ENCODE results near the gene TP73.

TP73 gene

DNA sequence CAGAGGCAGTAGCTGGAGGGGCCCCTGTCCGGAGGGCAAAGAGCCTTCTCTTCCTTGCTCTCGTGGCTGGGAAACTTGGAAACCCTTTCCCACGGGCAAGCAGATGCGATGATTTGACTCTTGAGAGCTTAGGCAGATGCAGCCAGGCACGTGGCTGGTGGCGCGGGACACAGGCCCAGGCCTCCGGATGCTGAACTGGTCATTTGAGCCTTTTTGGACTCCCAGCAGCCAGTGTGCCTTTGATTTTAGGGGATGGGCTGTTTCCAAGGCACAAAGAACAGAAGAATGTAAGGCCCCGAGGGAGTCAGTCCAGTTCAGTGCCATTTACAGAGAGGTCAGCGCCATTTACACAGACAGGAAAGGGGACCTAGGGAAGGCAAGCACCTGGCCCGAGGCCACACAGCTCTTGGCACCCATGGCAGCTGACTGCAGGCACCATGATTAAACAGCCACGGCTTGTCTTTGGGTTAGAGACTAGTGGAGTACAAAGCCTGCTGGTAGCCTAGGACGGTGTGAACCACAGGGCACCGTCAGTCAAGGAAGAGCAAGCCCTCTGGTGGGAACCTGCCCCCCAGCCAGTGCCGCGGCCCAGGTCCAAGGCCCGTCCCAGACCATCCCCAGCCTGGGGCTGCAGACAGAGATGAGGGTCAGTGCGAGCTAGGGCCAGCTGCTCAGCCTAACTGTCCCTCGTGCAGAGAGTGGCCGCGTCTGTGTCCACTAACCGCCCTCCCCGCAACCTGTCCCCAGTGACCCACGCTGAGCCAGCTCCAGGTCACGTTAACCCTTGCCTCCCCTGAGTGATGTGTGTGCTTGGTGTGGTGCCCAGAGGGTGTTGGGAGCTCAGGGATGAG lies 79.5 kb downstream of the TP73 start:
- DNase-seq: no peak

DNA sequence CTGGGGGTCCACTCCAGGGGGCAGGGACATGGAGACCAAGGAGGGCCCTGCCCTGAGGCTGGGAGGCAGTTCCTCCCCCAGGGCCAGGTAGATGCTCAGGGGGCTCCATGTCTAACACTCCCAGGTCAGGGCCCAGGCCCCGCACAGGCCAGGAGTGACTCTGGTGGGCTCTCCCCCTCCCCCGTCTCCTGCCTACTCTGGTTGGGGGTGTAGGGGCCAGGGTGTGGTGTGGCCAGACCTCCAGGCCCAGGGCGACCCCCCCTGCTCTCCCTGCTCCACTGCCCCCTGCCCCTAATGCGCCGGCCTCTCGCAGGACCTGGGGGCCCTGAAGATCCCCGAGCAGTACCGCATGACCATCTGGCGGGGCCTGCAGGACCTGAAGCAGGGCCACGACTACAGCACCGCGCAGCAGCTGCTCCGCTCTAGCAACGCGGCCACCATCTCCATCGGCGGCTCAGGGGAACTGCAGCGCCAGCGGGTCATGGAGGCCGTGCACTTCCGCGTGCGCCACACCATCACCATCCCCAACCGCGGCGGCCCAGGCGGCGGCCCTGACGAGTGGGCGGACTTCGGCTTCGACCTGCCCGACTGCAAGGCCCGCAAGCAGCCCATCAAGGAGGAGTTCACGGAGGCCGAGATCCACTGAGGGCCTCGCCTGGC lies 80.2 kb downstream of the TP73 start:
- DNase-seq: no peak

DNA sequence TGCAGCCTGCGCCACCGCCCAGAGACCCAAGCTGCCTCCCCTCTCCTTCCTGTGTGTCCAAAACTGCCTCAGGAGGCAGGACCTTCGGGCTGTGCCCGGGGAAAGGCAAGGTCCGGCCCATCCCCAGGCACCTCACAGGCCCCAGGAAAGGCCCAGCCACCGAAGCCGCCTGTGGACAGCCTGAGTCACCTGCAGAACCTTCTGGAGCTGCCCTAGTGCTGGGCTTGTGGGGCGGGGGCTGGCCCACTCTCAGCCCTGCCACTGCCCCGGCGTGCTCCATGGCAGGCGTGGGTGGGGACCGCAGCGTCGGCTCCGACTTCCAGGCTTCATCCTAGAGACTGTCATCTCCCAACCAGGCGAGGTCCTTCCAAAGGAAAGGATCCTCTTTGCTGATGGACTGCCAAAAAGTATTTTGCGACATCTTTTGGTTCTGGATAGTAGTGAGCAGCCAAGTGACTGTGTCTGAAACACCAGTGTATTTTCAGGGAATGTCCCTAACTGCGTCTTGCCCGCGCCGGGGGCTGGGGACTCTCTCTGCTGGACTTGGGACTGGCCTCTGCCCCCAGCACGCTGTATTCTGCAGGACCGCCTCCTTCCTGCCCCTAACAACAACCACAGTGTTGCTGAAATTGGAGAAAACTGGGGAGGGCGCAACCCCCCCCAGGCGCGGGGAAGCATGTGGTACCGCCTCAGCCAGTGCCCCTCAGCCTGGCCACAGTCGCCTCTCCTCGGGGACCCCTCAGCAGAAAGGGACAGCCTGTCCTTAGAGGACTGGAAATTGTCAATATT lies 81.0 kb downstream of the TP73 start:
- no peak for DNase-seq

DNA sequence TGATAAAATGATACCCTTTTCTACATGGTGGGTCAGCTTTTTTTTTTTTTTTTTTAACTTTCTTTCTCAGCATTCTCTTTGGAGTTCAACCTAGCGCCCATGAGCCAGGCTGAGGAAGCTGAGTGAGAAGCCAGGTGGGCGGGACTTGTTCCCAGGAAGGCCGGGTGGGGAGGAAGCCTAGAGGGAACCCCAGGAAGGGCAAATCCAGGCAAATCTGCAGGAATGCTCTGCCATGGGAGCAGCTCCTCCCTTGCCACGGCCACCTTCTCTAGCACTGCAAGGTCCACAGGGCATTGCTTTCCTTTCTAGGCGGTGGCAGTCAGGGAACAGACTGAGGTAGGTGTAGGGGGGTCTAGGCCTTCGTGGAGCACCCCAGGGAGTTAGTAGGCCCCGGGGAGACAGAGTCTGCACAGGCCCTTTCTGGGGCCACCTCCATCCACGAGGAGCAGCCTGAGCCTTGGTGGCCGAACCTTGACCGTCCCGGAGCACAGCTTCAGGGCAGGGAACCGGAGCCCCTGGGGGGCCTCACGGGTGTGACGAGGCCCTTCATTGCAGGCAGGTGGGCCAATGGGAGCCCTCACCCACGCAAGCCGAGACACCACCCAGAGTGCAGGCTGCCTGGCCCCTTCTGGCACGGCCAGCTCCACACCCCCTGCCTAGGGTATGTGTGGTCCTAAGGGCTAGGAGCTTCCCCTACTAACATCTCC lies 81.7 kb downstream of the TP73 start:
- no peak for DNase-seq

DNA sequence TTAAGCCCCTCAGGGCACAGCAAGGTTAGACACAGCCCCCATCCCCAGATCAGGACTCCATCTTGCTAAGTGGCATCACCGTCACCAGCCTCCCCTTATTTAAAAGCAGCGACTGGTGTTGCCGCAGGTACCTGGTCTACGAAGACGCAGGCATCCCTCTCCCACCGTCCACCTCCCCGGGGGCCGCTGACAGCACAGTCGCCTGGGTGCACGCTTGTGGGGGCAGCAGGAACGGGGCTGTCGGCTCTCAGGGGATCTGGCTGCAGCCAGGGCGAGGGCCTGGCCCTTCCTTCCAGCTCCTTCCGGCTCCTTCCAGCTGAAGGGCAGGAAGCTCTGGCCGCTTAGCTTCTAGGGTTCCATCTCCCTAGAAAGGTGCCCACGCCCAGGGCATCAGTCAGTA lies 82.3 kb downstream of the TP73 start:
- no peak for DNase-seq

DNA sequence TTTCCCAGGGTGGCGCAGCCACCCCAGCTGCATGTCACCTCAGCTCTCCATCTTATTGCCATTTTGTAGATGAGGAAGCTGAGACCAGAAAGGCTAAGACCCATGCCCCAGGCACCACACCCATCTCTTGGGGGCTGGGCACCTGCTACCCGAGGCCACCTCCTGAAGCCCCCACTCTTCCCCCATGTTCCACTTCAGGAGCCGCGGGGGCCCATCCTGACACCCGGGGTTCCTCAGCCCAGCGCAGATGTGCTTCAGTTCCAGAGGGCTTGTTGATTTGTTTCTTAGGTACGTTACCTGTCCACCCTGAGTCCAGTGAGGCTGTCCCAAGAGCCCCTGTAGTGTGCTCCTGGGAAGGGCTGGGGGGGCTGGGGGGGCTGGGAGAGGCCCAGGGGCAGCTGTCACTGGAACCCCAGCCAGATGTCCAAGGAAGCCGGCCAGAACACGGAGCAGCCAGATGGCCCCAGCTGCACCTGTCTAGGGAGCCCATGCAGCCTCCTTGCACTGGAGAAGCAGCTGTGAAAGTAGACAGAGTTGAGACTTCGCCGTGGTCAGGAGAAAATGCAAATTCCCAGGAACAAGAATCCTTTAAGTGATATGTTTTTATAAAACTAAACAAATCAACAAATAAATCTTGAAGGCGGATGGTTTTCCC lies 82.8 kb downstream of the TP73 start:
- DNase-seq: no peak

DNA sequence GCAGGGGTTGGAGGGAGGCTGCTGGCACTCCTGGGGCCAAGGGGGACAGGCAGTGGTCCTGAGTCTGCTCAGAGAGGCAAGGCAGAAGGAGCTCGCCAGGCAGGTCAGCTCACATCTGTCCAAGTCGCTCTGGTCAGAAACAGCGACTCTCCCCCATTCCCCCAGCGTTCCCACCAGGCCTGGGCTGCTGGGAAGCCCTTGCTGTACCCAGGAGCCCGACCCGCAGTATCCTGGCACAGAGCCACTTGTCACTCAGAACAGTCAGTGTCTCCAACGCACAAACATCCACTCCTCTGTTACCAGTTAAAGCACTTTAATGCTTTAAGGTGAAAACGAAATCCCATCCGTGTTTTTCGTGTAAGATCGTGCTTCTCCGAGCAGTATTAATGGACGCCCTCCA lies 83.4 kb downstream of the TP73 start:
- no peak for DNase-seq

DNA sequence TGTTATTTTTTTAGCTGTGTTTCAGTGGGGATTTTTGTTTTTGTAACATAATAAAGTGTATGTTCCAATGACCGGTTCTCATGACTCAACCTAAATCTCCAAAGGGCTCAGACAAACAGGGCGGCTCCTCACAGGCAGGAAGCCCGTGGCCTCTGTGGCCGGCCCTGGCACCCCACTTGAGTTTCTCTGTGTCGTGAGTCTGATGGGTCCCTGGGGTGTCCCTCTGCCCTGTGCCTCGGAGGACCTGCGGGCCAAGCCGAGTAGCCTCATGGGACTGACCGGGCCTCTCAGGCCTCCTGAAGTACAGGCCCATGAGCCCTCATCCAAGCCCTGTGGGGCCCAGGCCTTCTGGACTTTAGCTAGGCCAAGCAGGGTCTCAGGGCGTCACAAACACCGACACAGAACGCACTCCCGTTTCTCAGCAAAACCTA lies 83.8 kb downstream of the TP73 start:
- DNase-seq: no peak

DNA sequence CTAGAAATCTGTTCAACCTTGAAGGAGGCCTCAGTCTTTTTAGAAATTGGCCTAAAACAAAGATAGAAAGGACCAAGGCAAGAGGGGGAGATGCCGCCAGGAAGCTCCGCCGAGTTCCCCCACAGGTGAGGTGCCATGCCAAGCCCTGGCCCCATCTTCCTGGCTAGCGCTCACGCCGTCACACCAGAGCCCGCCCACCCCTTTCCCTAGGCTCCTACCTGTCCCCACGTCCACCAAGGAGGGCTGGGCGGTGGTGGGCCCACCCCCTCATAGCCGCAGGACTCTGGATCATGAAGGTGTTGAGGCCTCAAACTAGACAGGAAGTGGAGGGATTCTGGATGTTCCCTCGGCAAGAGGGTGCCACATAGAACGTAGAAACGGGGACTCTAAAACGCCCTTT lies 84.4 kb downstream of the TP73 start:
- DNase-seq: no peak

DNA sequence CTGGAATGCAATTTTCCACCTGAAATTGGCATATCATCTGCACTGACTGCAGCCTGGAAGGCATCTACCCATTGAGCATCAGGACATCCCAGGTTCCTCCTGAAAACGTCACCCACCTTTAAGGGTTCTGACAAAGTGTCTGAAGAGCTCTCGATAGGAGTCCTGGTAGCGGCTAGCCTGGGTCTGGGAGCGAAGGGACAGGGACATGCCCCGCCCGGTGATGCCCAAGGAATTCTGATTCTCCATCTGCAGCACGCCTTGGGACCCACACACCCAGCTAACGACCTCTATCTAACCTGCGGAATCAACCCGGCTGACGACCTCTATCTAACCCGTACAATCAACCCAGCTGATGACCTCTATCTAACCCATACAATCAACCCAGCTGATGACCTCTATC lies 86.6 kb downstream of the TP73 start:
- no peak for DNase-seq

DNA sequence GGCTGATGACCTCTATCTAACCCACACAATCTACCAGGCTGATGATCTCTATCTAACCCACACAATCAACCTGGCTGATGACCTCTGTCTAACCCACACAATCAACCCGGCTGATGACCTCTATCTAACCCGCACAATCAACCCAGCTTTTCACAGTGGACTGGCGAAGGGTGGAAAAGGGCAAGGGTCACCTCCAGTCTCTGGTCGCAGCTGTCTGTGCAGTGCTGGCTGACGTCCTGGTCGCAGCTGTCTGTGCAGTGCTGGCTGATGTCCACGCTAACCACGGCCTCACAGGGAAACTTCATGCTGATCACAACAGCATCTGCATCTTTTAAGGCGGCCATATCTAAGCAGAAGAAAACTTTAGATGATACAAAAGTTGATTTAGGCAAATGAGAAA lies 87.7 kb downstream of the TP73 start:
- no peak for DNase-seq

DNA sequence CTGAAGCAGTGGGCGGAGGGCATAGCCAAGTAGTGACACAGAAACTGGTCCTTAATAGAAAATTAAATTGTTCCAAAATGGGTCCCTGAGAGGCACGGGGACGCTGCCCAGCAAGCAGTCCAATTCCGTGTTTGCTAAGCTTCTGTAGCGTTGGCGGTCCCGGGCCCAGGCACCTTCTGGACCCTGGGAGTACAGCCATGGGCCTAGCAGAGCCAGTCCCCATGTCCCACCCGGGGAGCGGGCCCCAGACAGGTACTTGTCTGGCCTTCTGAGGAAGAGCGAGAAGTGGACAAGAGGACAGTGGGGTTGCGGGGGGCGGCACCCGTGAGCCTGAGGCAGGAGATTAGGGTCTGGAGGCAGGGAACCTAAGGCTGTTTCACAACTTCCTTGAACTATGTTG lies 88.4 kb downstream of the TP73 start:
- DNase-seq: no peak

DNA sequence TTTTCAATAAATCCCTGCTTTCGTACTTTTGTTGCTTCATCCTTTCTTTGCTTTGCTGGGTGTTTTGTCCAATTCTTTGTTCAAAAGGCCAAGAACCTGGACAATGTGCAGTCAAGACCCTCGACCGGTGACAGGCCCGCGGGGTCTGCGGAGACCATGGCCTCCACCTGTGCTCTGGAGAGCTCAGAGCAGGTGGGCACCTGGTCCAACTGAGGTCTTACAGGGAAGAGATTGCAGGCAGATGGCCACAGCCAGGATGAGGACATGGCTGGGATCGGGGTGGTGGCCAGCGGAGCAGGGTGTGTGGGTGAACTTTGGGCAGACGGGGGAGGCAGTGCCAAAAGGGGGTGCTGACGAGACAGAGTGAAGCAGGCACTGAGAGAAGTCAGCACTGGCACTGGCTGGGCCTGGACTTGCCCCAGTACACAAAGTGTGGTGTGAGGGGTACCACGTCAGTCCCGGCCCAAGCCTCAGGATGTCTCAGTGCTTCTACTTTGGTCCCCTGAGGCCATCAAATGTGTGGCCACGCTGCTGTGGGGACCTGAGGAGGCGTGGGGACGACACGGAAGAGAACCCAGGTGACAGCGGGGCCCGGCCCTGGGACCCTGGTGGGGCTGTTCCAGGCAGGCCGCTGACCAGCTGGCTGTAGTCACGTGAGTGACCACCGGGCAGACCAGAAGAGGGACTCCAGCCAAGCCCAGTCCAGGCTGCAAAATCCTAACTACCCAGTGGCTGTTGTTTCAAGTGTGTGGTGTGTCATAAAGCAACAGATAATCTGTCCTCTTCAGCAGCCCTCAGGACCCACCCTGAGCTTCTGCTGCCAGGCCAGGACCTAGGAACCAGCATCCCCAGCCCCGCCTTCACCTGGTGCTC lies 89.5 kb downstream of the TP73 start:
- DNase-seq: no peak

DNA sequence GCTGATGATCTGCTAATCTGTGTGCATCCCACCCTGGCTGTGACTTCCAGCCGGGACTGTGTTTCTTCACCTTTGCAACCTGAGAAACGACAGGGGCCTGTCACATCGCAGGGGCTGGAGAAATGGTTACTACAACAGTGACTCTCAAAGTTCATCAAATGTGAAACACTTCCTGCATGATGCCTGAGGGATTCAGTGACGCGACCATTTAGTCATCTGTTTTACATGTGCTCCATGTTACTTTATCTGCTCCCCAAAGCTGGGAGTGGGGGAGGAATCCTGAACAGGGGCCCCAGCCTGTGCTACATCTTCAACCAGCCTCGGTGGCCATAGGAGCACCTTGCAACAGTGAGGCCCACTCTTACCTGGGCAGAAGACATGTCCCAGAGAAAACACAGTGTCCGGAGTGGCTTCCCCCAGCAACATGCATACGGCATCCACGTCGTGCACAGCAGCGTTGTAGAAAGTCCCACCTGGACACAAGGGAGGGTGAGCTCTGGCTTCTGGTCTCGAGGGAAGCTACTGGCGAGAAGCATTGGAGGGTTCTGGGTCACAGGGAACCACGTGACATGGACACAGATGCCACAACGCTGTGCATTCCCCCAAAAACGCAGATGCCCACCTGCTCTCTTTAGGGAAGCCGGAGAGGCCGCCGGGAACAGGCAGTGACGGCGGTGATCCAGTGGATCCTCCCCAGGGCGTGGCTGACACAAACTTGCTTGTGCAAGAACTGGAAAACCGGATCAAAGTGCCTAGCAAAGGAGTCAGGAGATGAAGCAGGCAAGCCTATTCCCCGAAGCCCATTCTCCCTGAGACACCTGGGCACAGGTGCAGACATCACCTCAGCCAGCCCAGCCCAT lies 90.4 kb downstream of the TP73 start:
- DNase-seq: no peak

DNA sequence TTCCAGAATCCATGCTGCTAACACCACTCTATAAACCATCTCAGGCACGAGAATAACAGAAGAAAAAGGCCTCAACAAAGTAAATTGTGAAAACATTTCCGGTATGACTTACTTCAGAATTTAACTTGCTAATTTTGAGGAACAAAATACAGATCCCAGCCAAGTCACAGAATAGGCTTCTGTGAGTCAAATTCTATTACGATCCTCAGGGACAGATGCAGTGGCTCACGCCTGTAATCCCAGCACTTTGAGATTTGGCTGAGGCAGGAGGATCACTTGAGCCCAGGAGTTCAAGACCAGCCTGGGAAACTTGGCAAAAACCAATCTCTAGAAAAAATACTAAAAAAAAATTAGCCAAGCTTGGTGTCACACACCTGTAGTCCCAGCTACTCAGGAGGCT lies 91.1 kb downstream of the TP73 start:
- no peak for DNase-seq

DNA sequence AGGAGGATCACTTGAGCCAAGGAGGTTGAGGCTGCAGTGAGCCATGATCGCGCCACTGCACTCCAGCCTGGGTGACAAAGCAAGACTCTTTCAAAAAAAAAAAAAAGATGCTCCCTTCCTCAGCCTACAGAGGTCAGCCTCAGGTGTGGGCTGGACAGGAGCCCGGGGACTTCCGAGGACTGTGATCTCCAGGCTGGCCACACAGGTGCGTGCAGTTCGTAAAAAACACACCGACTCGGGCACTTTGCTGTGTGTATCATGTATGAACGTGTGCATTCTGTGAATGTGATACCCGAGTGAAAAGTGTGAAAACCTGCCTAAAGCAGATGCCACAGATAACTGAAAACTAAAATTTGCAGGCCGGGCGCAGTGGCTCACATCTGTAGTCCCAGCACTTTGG lies 91.5 kb downstream of the TP73 start:
- DNase-seq: no peak

DNA sequence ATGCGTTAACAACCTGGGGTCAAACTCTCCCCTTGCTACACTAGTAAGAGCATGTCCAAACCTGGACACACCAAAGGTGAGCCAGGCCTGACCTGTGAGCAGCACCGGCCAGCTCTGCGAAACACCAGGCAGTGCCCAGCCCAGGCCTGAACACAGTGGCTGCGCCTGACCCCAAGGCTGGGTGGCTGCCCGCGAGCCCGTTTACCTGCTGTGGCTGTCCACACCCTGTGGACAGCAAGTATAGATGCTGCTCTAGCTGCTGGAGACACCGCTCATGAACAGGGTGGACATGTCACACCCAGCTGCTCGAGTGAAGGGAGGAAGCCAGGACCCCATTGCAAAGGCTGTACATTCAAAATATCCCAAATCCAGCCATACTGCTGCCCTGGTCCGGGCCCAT lies 92.3 kb downstream of the TP73 start:
- DNase-seq: no peak

DNA sequence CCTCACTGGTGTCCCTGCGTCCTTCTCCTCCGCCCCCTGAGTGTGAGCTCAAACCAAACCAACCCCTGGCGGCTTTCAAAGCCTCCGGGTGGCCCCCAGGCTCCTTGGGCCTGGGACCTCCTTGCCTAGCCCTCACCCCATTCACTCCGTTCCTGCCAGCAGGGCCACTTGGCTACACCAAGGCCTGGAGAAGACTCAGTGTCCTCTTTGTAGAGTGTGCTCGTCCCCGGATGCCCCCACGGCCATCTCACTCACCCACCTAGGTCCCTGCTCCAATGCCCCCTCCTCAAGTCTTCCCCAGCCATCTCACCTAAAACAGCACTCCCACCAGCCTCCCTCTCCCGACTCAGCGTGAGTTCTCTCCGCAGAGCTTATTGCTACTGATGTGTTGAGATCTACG lies 92.8 kb downstream of the TP73 start:
- no peak for DNase-seq

DNA sequence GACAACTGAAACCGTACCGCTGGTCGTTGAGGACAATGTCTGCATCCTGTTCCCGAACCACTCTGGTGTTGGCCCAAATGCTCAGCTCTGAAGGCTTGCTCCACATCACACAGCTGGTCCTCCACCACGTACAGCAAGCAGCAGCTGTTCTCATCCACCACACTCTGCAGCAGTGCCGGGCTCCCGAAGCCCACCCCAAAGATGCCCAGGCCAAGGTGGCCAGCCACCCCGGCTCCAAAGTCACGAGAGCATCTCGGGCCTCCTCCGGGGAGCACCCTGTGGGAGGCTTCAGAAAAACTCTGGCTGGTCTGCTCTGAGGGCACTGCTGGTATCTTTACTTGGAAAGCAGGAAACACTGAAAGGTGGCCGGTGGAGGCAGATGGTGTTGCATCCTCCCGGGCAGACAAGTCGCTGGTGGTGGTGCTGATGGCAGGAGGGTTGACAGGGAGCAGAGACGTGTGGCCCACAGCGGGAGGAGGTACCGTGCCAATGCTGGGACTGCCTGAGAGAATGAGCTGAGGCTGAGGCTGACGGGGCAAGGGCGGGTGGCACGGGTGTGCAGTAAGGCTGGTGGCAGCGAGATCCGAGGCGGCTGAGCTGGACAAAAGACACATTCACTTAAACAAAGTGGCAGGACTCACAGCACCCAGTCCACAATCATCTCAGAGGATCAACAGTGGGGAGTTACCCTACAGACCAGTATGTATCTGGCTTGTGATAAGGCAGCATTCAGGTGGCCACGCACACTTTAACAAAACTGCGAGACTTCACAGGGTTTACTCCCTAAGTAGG lies 93.5 kb downstream of the TP73 start:
- DNase-seq: no peak

DNA sequence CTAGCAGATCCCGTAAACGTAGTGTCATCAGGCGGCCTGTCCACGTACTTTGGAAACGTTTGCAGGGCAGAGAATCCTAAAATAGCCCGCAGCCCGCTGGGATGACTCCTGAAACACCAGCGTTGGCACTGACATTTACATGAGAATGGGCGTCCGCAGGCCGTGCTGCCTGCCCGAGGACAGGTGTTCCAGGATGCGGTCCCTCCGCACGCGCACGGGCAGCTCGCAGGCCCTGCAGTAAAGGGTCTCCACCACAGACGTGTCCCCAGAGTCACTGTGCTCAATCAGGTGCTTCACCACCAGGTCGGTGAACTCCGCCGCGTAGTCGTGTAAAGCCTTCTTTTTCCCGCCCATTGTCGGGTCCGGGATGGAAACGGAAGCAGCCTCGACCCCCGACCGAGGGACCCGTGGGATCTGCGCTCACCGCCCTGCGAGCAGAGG lies 94.1 kb downstream of the TP73 start:
- no peak for DNase-seq
